Skin epidermis (tissue), 12 donors: ENCODE results near the gene BSN.
A peak's percentile ranks its signal among the peaks of the same experiment; 100 is the strongest.
"Not testable (repeated sequence)": the region's sequence is repeated elsewhere in the genome, so short reads cannot be mapped to it uniquely, and the experiment has no call there.

Source experiments
- H3K27ac ChIP-seq, 21 experiments: fragments of 200-600 bp; sonication (generic) in 11 of 21; one replicate each; pipeline ENCODE4 v1.5.0; 2020; ENCODE audit warnings: mild to moderate bottlenecking in 3 of 21, inconsistent platforms in 2 of 21, moderate library complexity in 2 of 21
- H3K4me3 ChIP-seq, 7 experiments: fragments of 200-600 bp; sonication (generic) in 2 of 7; one replicate each; pipeline ENCODE4 v1.5.0; 2020; ENCODE audit warnings: inconsistent platforms in 2 of 7, mild to moderate bottlenecking in 2 of 7, moderate library complexity in 1 of 7

Gene BSN

GRCh38 chr3:49534581-49535441 lies 19.5 kb upstream of the BSN start:
- H3K4me3 ChIP-seq, result no peak overlapping the region
- peak overlapping the region in 8 of 21 experiments; percentile 6 to 77 (median 36) for H3K27ac ChIP-seq

GRCh38 chr3:49535971-49536874 lies 18.1 kb upstream of the BSN start:
- H3K27ac ChIP-seq, result no peak overlapping the region
- no peak overlapping the region for H3K4me3 ChIP-seq

GRCh38 chr3:49536875-49537533 lies 17.3 kb upstream of the BSN start:
- H3K4me3 ChIP-seq, result no peak overlapping the region
- no peak overlapping the region for H3K27ac ChIP-seq

- peak overlapping the region in 20 of 21 experiments; percentile 6 to 88 (median 64) for H3K27ac ChIP-seq
- peak overlapping the region; percentile 30 to 67 (median 53) for H3K4me3 ChIP-seq
Measured at GRCh38 chr3:49539659-49540560, 14.4 kb upstream of the BSN start.

- Histone ChIP-seq H3K4me3 (no peak overlapping the region), H3K27ac (no peak overlapping the region)
Measured at GRCh38 chr3:49552087-49552486, 2.2 kb upstream of the BSN start.

GRCh38 chr3:49553324-49553691 lies 969 bp upstream of the BSN start:
- Histone ChIP-seq H3K27ac (peak overlapping the region in 2 of 21 experiments; percentile 35 to 45), H3K4me3 (peak overlapping the region in 2 of 7 experiments; percentile 44 to 59)

- no peak overlapping the region for H3K27ac ChIP-seq
- H3K4me3 ChIP-seq, result peak overlapping the region; percentile 15 to 59 (median 28)
Measured at GRCh38 chr3:49554633-49555265, 472 bp downstream of the BSN start.

- H3K4me3 ChIP-seq, result no peak overlapping the region
- H3K27ac ChIP-seq, result no peak overlapping the region
Measured at GRCh38 chr3:49556500-49557275, 2.4 kb downstream of the BSN start.

- H3K27ac ChIP-seq, result no peak overlapping the region
- H3K4me3 ChIP-seq, result no peak overlapping the region
Measured at GRCh38 chr3:49563040-49563578, 8.8 kb downstream of the BSN start.

GRCh38 chr3:49563766-49564165 lies 9.5 kb downstream of the BSN start:
- H3K27ac ChIP-seq, result no peak overlapping the region

GRCh38 chr3:49566312-49566711 lies 12.0 kb downstream of the BSN start:
- Histone ChIP-seq H3K4me3 (no peak overlapping the region), H3K27ac (no peak overlapping the region)

More at GRCh38 chr3:49563766-49564165, 9.5 kb downstream of the BSN start:
- no peak overlapping the region for H3K4me3 ChIP-seq

GRCh38 chr3:49567406-49567805 lies 13.1 kb downstream of the BSN start:
- no peak overlapping the region for H3K4me3 ChIP-seq
- no peak overlapping the region for H3K27ac ChIP-seq

- no peak overlapping the region for H3K27ac ChIP-seq
- H3K4me3 ChIP-seq, result no peak overlapping the region
Measured at GRCh38 chr3:49568965-49569364, 14.7 kb downstream of the BSN start.

- H3K27ac ChIP-seq, result no peak overlapping the region
- no peak overlapping the region for H3K4me3 ChIP-seq
Measured at GRCh38 chr3:49570028-49570654, 15.9 kb downstream of the BSN start.

GRCh38 chr3:49582177-49582576 lies 27.9 kb downstream of the BSN start:
- Histone ChIP-seq H3K4me3 (no peak overlapping the region), H3K27ac (no peak overlapping the region)

- H3K4me3 ChIP-seq, H3K27ac ChIP-seq: not testable (repeated sequence)
Measured at GRCh38 chr3:49585261-49585755, 31.0 kb downstream of the BSN start.

- no peak overlapping the region for H3K4me3 ChIP-seq
Measured at GRCh38 chr3:49591615-49592014, 37.3 kb downstream of the BSN start.

More at GRCh38 chr3:49591615-49592014, 37.3 kb downstream of the BSN start:
- no peak overlapping the region for H3K27ac ChIP-seq
